ENCODE measurements around the gene U2AF2. TPM values are rescaled to one million over a fixed set of nuclear protein-coding genes. Genes with fewer than 3 reads are reported as not detected.

U2AF2 gene
- total RNA-seq, 1 experiment from 2014 or later: 545 TPM

GRCh38 chr19:55611300-55611982, 43.4 kb upstream of the U2AF2 start:
- Histone ChIP-seq H3K4me3 (ENCODE audit: low read depth in 2 of 2, low read length in 2 of 2) (no peak overlapping the region), H3K4me1 (ENCODE audit: control insufficient read depth, insufficient read depth, low read length) (peaks cover 5% of the 10 kb centered on the region), H3K36me3 (ENCODE audit: control insufficient read depth, insufficient read depth, low read length) (no peaks in the 10 kb centered on the region), H3K27ac (ENCODE audit: low read length) (no peak overlapping the region), H3K27me3 (ENCODE audit: control insufficient read depth, insufficient read depth, low read length) (no peaks in the 10 kb centered on the region), H3K9me3 (ENCODE audit: control insufficient read depth, insufficient read depth, low read depth, low read length) (no peaks in the 10 kb centered on the region)
- DNase-seq (ENCODE audit: low read depth, low spot score) (no peak), ATAC-seq (no peak)
- TF ChIP-seq REST (IDR thresholded peaks at IDR 0.05; ENCODE audit: insufficient read depth in 1 of 2, low read depth in 2 of 2, low read length in 1 of 2) (no peak), CTCF (IDR thresholded peaks at IDR 0.05) (no peak), POLR2AphosphoS5 (IDR thresholded peaks at IDR 0.05; ENCODE audit: low read depth, low read length) (no peak), SIN3A (IDR thresholded peaks at IDR 0.05; ENCODE audit: borderline replicate concordance, insufficient read depth, low read depth, low read length) (no peak), TCF7L2 (IDR thresholded peaks at IDR 0.05; ENCODE audit: low read depth, low read length) (no peak)
- BruUV-seq (replicated peaks): no TSS peak
- ChIA-PET CTCF (interaction anchor here (0.6 to 1.0 kb wide), 3 partner anchors 8 to 144 kb away, joined by 3 read pairs; partner anchors contain the start of gene ZNF784), POLR2A (interaction anchor here (0.5 kb wide), 1 partner anchor 28 kb away, joined by 4 read pairs; no protein-coding TSS in a partner anchor)
- in situ Hi-C loops (cut with HindIII; ENCODE audit: low pct_unique_long_range_greater_than_20kb, low sequenced_read_pairs): no loop called here
- intact Hi-C loops (cut with micrococcal nuclease; ENCODE audit: unreplicated experiment): no loop called here

GRCh38 chr19:55611983-55612645, 42.7 kb upstream of the U2AF2 start:
- no peak for ATAC-seq
- Histone ChIP-seq H3K4me1 (ENCODE audit: control insufficient read depth, insufficient read depth, low read length) (no peaks in the 10 kb centered on the region), H3K27ac (ENCODE audit: low read length) (no peak overlapping the region), H3K4me3 (ENCODE audit: low read depth in 2 of 2, low read length in 2 of 2) (no peak overlapping the region), H3K9me3 (ENCODE audit: control insufficient read depth, insufficient read depth, low read depth, low read length) (no peaks in the 10 kb centered on the region), H3K36me3 (ENCODE audit: control insufficient read depth, insufficient read depth, low read length) (no peaks in the 10 kb centered on the region), H3K27me3 (ENCODE audit: control insufficient read depth, insufficient read depth, low read length) (no peaks in the 10 kb centered on the region)
- no peak for DNase-seq (ENCODE audit: low read depth, low spot score)
- in situ Hi-C loops (cut with HindIII; ENCODE audit: low pct_unique_long_range_greater_than_20kb, low sequenced_read_pairs) (no loop called here), intact Hi-C loops (cut with micrococcal nuclease; ENCODE audit: unreplicated experiment) (no loop called here)
- POLR2A ChIA-PET: interaction anchor here (0.5 kb wide), 1 partner anchor 27 kb away, joined by 4 read pairs; no protein-coding TSS in a partner anchor
- no TSS peak for BruUV-seq (replicated peaks)
- CTCF ChIA-PET: interaction anchor here (0.6 to 1.0 kb wide), 2 partner anchors 12 to 144 kb away, joined by 3 read pairs; partner anchors contain the start of gene ZNF784
- TF ChIP-seq CTCF (IDR thresholded peaks at IDR 0.05) (no peak), SIN3A (IDR thresholded peaks at IDR 0.05; ENCODE audit: borderline replicate concordance, insufficient read depth, low read depth, low read length) (no peak), POLR2AphosphoS5 (IDR thresholded peaks at IDR 0.05; ENCODE audit: low read depth, low read length) (no peak), TCF7L2 (IDR thresholded peaks at IDR 0.05; ENCODE audit: low read depth, low read length) (no peak), REST (IDR thresholded peaks at IDR 0.05; ENCODE audit: insufficient read depth in 1 of 2, low read depth in 2 of 2, low read length in 1 of 2) (no peak)
